Measurements from ENCODE around the gene BLCAP.

Gene BLCAP

DNA sequence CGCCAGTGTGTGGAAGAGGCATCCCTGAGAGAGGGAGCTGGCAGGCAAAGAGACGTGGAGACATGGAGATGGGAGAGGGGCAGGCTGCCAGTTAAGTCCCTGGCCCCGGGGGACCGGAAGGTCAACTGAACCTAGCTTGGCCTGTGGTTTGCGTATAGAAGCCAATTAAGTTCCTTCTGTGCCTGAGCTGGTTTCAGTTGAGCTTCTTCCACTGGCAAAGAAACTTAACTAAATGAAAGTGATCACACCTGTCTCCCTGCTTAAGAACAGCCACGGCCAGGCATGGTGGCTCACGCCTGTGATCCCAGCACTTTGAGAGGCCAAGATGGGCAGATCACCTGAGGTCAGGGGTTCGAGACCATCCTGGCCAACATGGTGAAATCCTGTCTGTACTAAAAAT is 33.4 kb downstream of the BLCAP start:
- H3K27ac ChIP-seq (ENCODE audit: extremely low read depth, low read depth, low read length) = no peak overlapping the region
- POLR2A ChIA-PET = no interaction called here
- H3K4me3 ChIP-seq (ENCODE audit: low read depth, low read length) = no peak overlapping the region
- TF ChIP-seq ZNF391 (tag by site-specific recombination; IDR thresholded peaks at IDR 0.05; ENCODE audit: borderline replicate concordance, low read depth) (no peak), GLI2 (tag by site-specific recombination; IDR thresholded peaks at IDR 0.05; ENCODE audit: borderline replicate concordance, low read depth) (no peak), SETDB1 (IDR thresholded peaks at IDR 0.05; ENCODE audit: insufficient read length, low read length) (no peak), ZNF416 (tag by site-specific recombination; IDR thresholded peaks at IDR 0.05) (no peak), ZNF280C (tag by site-specific recombination; IDR thresholded peaks at IDR 0.05) (no peak), ZBTB6 (tag by site-specific recombination; IDR thresholded peaks at IDR 0.05) (no peak), ZNF146 (tag by site-specific recombination; IDR thresholded peaks at IDR 0.05) (no peak)
- TF ChIP-seq, protein P1, sequence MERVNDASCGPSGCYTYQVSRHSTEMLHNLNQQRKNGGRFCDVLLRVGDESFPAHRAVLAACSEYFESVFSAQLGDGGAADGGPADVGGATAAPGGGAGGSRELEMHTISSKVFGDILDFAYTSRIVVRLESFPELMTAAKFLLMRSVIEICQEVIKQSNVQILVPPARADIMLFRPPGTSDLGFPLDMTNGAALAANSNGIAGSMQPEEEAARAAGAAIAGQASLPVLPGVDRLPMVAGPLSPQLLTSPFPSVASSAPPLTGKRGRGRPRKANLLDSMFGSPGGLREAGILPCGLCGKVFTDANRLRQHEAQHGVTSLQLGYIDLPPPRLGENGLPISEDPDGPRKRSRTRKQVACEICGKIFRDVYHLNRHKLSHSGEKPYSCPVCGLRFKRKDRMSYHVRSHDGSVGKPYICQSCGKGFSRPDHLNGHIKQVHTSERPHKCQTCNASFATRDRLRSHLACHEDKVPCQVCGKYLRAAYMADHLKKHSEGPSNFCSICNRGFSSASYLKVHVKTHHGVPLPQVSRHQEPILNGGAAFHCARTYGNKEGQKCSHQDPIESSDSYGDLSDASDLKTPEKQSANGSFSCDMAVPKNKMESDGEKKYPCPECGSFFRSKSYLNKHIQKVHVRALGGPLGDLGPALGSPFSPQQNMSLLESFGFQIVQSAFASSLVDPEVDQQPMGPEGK (tag by site-specific recombination; IDR thresholded peaks at IDR 0.05) = no peak
- TF ChIP-seq, protein P2, sequence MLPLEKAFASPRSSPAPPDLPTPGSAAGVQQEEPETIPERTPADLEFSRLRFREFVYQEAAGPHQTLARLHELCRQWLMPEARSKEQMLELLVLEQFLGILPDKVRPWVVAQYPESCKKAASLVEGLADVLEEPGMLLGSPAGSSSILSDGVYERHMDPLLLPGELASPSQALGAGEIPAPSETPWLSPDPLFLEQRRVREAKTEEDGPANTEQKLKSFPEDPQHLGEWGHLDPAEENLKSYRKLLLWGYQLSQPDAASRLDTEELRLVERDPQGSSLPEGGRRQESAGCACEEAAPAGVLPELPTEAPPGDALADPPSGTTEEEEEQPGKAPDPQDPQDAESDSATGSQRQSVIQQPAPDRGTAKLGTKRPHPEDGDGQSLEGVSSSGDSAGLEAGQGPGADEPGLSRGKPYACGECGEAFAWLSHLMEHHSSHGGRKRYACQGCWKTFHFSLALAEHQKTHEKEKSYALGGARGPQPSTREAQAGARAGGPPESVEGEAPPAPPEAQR (tag by site-specific recombination; IDR thresholded peaks at IDR 0.05) = no peak
- H3K36me3 ChIP-seq (ENCODE audit: control insufficient read depth in 2 of 2, insufficient read depth in 1 of 2, low read length in 2 of 2) = no peaks in the 10 kb centered on the region
- H3K4me1 ChIP-seq (ENCODE audit: control insufficient read depth, insufficient read depth, low read length) = no peaks in the 10 kb centered on the region
- no peaks in the 10 kb centered on the region for H3K9me3 ChIP-seq (ENCODE audit: control insufficient read depth, insufficient read depth, low read depth, low read length)
- CTCF ChIA-PET = interaction anchor here (0.6 to 0.7 kb wide), 2 partner anchors 34 to 543 kb away, joined by 3 to 4 read pairs; partner anchors contain the start of gene BLCAP

- Histone ChIP-seq H3K27ac (ENCODE audit: extremely low read depth, low read depth, low read length) (no peak overlapping the region), H3K36me3 (ENCODE audit: control insufficient read depth in 2 of 2, insufficient read depth in 1 of 2, low read length in 2 of 2) (no peaks in the 10 kb centered on the region), H3K4me3 (ENCODE audit: low read depth, low read length) (no peak overlapping the region), H3K9me3 (ENCODE audit: control insufficient read depth, insufficient read depth, low read depth, low read length) (no peaks in the 10 kb centered on the region), H3K4me1 (ENCODE audit: control insufficient read depth, insufficient read depth, low read length) (no peaks in the 10 kb centered on the region)
- CTCF ChIA-PET = interaction anchor here (0.6 to 0.7 kb wide), 2 partner anchors 49 to 728 kb away, joined by 3 to 4 read pairs; no protein-coding TSS in a partner anchor
- TF ChIP-seq ZNF514 (tag by site-specific recombination; IDR thresholded peaks at IDR 0.05) = no peak
- TF ChIP-seq ZIC2 (tag by site-specific recombination; IDR thresholded peaks at IDR 0.05) = no peak
- no peak for TF ChIP-seq ZNF157 (tag by site-specific recombination; IDR thresholded peaks at IDR 0.05)
- TF ChIP-seq AEBP2 (tag by site-specific recombination; IDR thresholded peaks at IDR 0.05; ENCODE audit: borderline replicate concordance) = no peak
- POLR2A ChIA-PET = interaction anchor here (0.5 kb wide), 1 partner anchor 260 kb away, joined by 4 read pairs; no protein-coding TSS in a partner anchor
Observed at GRCh38 chr20:37492945-37493344, 34.7 kb downstream of the BLCAP start.

Data from HEK293 (cell line).